Activated CD8-positive, alpha-beta T cell treated with anti-CD3 and anti-CD28 coated beads for 36 hours (primary cell): ENCODE results near the gene HSH2D. TPM values are rescaled to one million over a fixed set of nuclear protein-coding genes. Genes with fewer than 3 reads are reported as not detected.

Experiments
- ATAC-seq: fragments of 200-7000 bp; cut with Tn5 transposase; one replicate; pipeline ENCODE4 v1.10.0; 2021; ENCODE audit warnings: mild to moderate bottlenecking, moderate library complexity
- CTCF ChIA-PET: fragments of 350-600 bp; sonication (Branson Sonifier 250); formaldehyde crosslinking; loops from one replicate; lab custom pipeline; 2021; ENCODE audit warnings: antibody characterized with exemption; lab: Charles Lee
- POLR2A ChIA-PET: fragments of 350-600 bp; sonication (Branson Sonifier 250); formaldehyde crosslinking; loops from one replicate; lab custom pipeline; 2021; ENCODE audit warnings: antibody characterized with exemption; lab: Charles Lee
- DNase-seq: peaks from one replicate; pipeline ENCODE4 v3.0.0-alpha.2; 2020
- H3K27ac Mint-ChIP-seq: one replicate; pipeline ENCODE4 v1.8.0; 2021; ENCODE audit warnings: mild to moderate bottlenecking, mixed read lengths
- H3K27me3 Mint-ChIP-seq: one replicate; pipeline ENCODE4 v1.8.0; 2021; ENCODE audit warnings: mixed read lengths
- H3K36me3 Mint-ChIP-seq: one replicate; pipeline ENCODE4 v1.8.0; 2021; ENCODE audit warnings: low read depth, mixed read lengths
- H3K4me1 Mint-ChIP-seq: one replicate; pipeline ENCODE4 v1.8.0; 2021; ENCODE audit warnings: low read depth, mixed read lengths
- H3K4me3 Mint-ChIP-seq: one replicate; pipeline ENCODE4 v1.8.0; 2021; ENCODE audit warnings: mild to moderate bottlenecking, moderate library complexity, mixed read lengths
- H3K9me3 Mint-ChIP-seq: one replicate; pipeline ENCODE4 v1.8.0; 2021; ENCODE audit warnings: mixed read lengths
- CTCF ChIP-seq: fragments of 200-600 bp; IDR thresholded peaks from one replicate; pipeline ENCODE4 v1.8.0; 2022; ENCODE audit warnings: antibody characterized with exemption, mild to moderate bottlenecking
- intact Hi-C: fragments of 100-400 bp; cut with micrococcal nuclease; formaldehyde crosslinking; loops from one replicate; pipeline ENCODE4 v1.10.0; 2022
- total RNA-seq, 2 experiments: library from RNA; stranded (reverse); gene quantifications; one replicate each; pipeline ENCODE4 v1.2.3, GENCODE V29; 2021

The HSH2D gene
- total RNA-seq, 2 experiments from 2014 or later, result 23.5 to 25.5 TPM

DNA sequence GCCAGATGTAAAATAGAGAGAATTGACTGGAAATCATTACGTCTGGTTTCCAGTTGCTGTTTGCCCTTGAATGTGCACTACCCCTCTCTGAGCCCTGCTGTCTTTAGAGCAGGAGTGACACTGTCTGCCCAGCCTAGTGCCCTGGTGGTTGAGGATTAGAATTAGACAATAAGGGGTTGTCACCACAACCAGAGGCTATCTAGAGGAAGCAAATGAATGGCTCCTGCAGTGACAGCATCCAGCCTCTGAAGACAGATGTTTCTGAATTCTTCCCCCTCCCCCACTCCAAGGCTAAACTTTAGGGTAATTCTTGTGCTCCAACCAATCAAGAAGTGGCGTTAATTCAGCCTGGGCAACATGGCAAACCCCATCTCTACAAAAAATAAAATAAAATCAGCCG lies 29.8 kb upstream of the HSH2D start:
- intact Hi-C loops, result loop anchor here (5.0 kb wide), 1 partner anchor 36 kb away; the partner anchor contains the start of gene TPM4
- DNase-seq, result peak; percentile 21
- Mint-ChIP-seq H3K9me3 (no peaks in the 10 kb centered on the region), H3K27ac (peak overlapping the region; percentile 72), H3K36me3 (peaks cover 38% of the 10 kb centered on the region), H3K4me3 (peak overlapping the region; percentile 51), H3K27me3 (no peaks in the 10 kb centered on the region), H3K4me1 (peaks cover 56% of the 10 kb centered on the region)
- ChIA-PET POLR2A (interaction anchor here (0.8 to 1.8 kb wide), 5 partner anchors 14 to 72 kb away, joined by 3 to 7 read pairs (median 4); partner anchors contain the start of genes FAM32A and TPM4), CTCF (interaction anchor here (1.1 to 3.8 kb wide), 4 partner anchors 27 to 51 kb away, joined by 3 to 31 read pairs (median 4); partner anchors contain the start of gene TPM4)
- ATAC-seq, result no peak
- TF ChIP-seq CTCF, result no peak

- peak overlapping the region; percentile 50 for H3K27ac Mint-ChIP-seq
- ChIA-PET CTCF (interaction anchor here (0.7 to 1.7 kb wide), 2 partner anchors 38 to 74 kb away, joined by 3 to 4 read pairs; no protein-coding TSS in a partner anchor), POLR2A (interaction anchor here (0.7 to 1.2 kb wide), 3 partner anchors 15 to 70 kb away, joined by 3 to 4 read pairs (median 3); no protein-coding TSS in a partner anchor)
- H3K4me3 Mint-ChIP-seq, result no peak overlapping the region
- peaks cover 68% of the 10 kb centered on the region for H3K4me1 Mint-ChIP-seq
- H3K36me3 Mint-ChIP-seq, result peaks cover 54% of the 10 kb centered on the region
- ATAC-seq (no peak), DNase-seq (no peak)
- TF ChIP-seq CTCF, result no peak
- no peaks in the 10 kb centered on the region for H3K27me3 Mint-ChIP-seq
- intact Hi-C loops, result no loop called here
- no peaks in the 10 kb centered on the region for H3K9me3 Mint-ChIP-seq
Observed at GRCh38 chr19:16115301-16116039, 28.0 kb upstream of the HSH2D start.

DNA sequence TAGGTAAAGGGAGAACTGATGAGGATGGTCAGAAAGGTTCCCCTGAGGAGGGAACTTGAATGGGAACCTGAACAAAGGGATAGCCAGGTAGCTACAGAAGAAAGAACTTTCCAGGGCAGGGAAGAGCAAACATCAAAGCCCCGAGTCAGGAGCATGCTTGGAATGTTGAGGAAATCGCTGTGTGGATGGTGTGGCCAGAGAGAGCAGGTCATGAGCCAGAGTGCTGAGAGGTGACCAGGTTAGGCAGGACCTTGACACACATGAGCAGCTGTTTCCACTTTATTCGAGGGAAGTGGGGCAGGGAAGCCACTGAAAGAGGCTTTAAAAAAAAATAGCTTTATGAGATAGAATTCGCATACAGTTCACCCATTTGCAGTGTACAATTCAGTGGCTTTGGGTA lies 27.4 kb upstream of the HSH2D start:
- intact Hi-C loops, result no loop called here
- POLR2A ChIA-PET, result interaction anchor here (0.7 to 1.2 kb wide), 2 partner anchors 16 to 70 kb away, joined by 3 to 4 read pairs; no protein-coding TSS in a partner anchor
- ATAC-seq, result no peak

DNA sequence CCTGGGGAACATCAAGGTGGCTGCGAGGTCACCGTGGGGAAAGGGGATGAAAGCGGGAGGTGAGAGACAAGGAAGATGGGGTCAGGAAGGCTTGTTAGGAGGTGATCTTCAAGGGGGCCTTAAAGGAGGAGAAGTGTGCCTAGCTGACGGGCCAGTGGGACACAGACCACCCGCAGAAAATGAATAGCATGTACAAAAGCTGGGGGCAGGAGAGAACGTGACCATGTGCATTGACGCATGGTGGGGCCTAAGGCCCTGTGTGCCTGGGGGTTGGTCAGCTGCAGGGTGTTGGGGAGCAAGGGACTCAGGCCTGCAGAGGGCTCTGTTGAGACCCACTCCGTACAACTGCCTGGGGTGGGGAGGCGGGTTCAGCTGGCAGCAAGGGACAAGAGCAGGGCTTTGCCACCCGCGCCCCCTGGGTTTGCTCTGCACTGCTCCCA lies 25.9 kb upstream of the HSH2D start:
- ATAC-seq, result no peak
- Mint-ChIP-seq H3K36me3 (peaks cover 58% of the 10 kb centered on the region), H3K9me3 (no peaks in the 10 kb centered on the region), H3K4me1 (peaks cover 63% of the 10 kb centered on the region), H3K27ac (peak overlapping the region; percentile 93), H3K4me3 (no peak overlapping the region), H3K27me3 (no peaks in the 10 kb centered on the region)
- no peak for TF ChIP-seq CTCF
- intact Hi-C loops, result no loop called here
- no peak for DNase-seq
- POLR2A ChIA-PET, result interaction anchor here (0.8 to 1.6 kb wide), 2 partner anchors 9 to 18 kb away, joined by 3 read pairs; no protein-coding TSS in a partner anchor
- CTCF ChIA-PET, result interaction anchor here (1.0 to 2.6 kb wide), 5 partner anchors 31 to 76 kb away, joined by 3 to 9 read pairs (median 4); no protein-coding TSS in a partner anchor

More for the DNA sequence above, 27.4 kb upstream of the HSH2D start:
- Mint-ChIP-seq H3K27me3 (no peaks in the 10 kb centered on the region), H3K9me3 (no peaks in the 10 kb centered on the region), H3K4me1 (peaks cover 66% of the 10 kb centered on the region), H3K36me3 (peaks cover 57% of the 10 kb centered on the region), H3K27ac (peak overlapping the region; percentile 50), H3K4me3 (no peak overlapping the region)
- no peak for DNase-seq
- TF ChIP-seq CTCF, result no peak
- CTCF ChIA-PET, result interaction anchor here (0.9 to 1.7 kb wide), 3 partner anchors 10 to 54 kb away, joined by 3 to 4 read pairs (median 3); no protein-coding TSS in a partner anchor
